ENCODE measurements around the gene SNORC. TPM values are rescaled to one million over a fixed set of nuclear protein-coding genes. Genes with fewer than 3 reads are reported as not detected.

Gene SNORC
- total and polyA plus RNA-seq, 12 donors, result 0.70 to 1.7 (median 0.94) TPM

GRCh38 chr2:232866104-232866503 lies 4.0 kb upstream of the SNORC start:
- Histone ChIP-seq H3K27ac (no peak overlapping the region), H3K4me3 (no peak overlapping the region), H3K4me1 (no peaks in the 10 kb centered on the region), H3K36me3 (peaks cover 0 to 12% (median 5%) of the 10 kb centered on the region in 9 donors), H3K9me3 (no peaks in the 10 kb centered on the region), H3K27me3 (no peaks in the 10 kb centered on the region)
- TF ChIP-seq, protein P1, sequence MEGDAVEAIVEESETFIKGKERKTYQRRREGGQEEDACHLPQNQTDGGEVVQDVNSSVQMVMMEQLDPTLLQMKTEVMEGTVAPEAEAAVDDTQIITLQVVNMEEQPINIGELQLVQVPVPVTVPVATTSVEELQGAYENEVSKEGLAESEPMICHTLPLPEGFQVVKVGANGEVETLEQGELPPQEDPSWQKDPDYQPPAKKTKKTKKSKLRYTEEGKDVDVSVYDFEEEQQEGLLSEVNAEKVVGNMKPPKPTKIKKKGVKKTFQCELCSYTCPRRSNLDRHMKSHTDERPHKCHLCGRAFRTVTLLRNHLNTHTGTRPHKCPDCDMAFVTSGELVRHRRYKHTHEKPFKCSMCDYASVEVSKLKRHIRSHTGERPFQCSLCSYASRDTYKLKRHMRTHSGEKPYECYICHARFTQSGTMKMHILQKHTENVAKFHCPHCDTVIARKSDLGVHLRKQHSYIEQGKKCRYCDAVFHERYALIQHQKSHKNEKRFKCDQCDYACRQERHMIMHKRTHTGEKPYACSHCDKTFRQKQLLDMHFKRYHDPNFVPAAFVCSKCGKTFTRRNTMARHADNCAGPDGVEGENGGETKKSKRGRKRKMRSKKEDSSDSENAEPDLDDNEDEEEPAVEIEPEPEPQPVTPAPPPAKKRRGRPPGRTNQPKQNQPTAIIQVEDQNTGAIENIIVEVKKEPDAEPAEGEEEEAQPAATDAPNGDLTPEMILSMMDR (IDR thresholded peaks at IDR 0.05), result no peak
- ATAC-seq (no peak), DNase-seq (no peak)
- intact Hi-C loops (cut with DNase I), result no loop called here
- 77 to 84% methylated on average over 4 of the region's 4 CpGs for WGBS, 2 donors

GRCh38 chr2:232869138-232870017 lies 686 bp upstream of the SNORC start:
- intact Hi-C loops (cut with DNase I), result no loop called here
- no peaks in the 10 kb centered on the region for H3K9me3 ChIP-seq
- 72 to 74% methylated on average over 15 of the region's 15 CpGs for WGBS, 2 donors
- H3K27me3 ChIP-seq, result peaks cover 0 to 3% (median 0%) of the 10 kb centered on the region in 7 donors
- H3K36me3 ChIP-seq, result peaks cover 0 to 5% (median 0%) of the 10 kb centered on the region in 9 donors
- TF ChIP-seq, protein P1 (IDR thresholded peaks at IDR 0.05), result no peak
- H3K27ac ChIP-seq, result no peak overlapping the region
- DNase-seq (no peak), ATAC-seq (no peak)
- peaks cover 0 to 3% (median 0%) of the 10 kb centered on the region in 9 donors for H3K4me1 ChIP-seq
- no peak overlapping the region for H3K4me3 ChIP-seq

GRCh38 chr2:232870766-232871371 lies 805 bp downstream of the SNORC start:
- Histone ChIP-seq H3K4me3 (no peak overlapping the region), H3K27me3 (peaks cover 9 to 17% (median 14%) of the 10 kb centered on the region in 7 donors), H3K9me3 (no peaks in the 10 kb centered on the region), H3K4me1 (peaks cover 0 to 8% (median 3%) of the 10 kb centered on the region in 9 donors), H3K36me3 (peaks cover 0 to 5% (median 0%) of the 10 kb centered on the region in 9 donors), H3K27ac (no peak overlapping the region)
- no peak for DNase-seq
- intact Hi-C loops (cut with DNase I), result no loop called here
- 84 to 88% methylated on average over 17 of the region's 17 CpGs for WGBS, 2 donors
- TF ChIP-seq, protein P1 (IDR thresholded peaks at IDR 0.05), result no peak
- ATAC-seq, result no peak

DNA sequence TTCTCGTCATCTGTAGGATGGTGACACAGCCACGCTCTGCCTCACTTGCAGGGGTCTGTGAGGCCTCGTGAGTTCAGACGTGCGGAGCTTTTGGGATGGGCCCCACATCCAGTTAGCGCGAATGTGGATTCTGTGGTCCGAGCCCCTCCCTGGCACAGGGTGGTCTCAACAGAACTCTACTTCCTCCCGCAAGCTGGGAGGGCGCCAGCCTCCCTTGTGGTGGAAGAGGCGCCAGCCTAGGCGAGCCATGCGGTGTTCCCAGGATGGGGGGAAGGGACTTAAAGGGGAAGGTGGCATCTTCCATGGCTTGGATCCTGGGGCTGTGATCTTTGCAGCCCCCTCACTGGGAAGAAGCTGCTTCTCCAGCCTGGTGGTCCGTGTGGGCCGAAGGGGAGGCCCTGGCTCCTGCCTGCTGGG lies 1.4 kb downstream of the SNORC start:
- no peak for DNase-seq
- peaks cover 0 to 4% (median 0%) of the 10 kb centered on the region in 9 donors for H3K36me3 ChIP-seq
- peaks cover 0 to 12% (median 5%) of the 10 kb centered on the region in 9 donors for H3K4me1 ChIP-seq
- TF ChIP-seq, protein P1 (IDR thresholded peaks at IDR 0.05), result no peak
- WGBS, 2 donors, result 80 to 86% methylated on average over 15 of the region's 15 CpGs
- H3K27me3 ChIP-seq, result peaks cover 15 to 23% (median 20%) of the 10 kb centered on the region in 7 donors
- no peak overlapping the region for H3K4me3 ChIP-seq
- intact Hi-C loops (cut with DNase I), result no loop called here
- no peaks in the 10 kb centered on the region for H3K9me3 ChIP-seq
- no peak for ATAC-seq
- no peak overlapping the region for H3K27ac ChIP-seq

Measured in heart right ventricle (tissue), 16 donors.